ENCODE results near the gene S100A6. TPM values are rescaled to one million over a fixed set of nuclear protein-coding genes. Genes with fewer than 3 reads are reported as not detected.
"Not testable (repeated sequence)": the region's sequence is repeated elsewhere in the genome, so short reads cannot be mapped to it uniquely, and the experiment has no call there.

S100A6 gene
- total and polyA plus RNA-seq, 3 donors from 2014 or later = 30.9 to 372 (median 57.4) TPM

- Histone ChIP-seq H3K4me3 (no peak overlapping the region), H3K27me3 (no peaks in the 10 kb centered on the region), H3K36me3 (ENCODE audit: low read depth, missing control alignments) (no peaks in the 10 kb centered on the region), H3K4me1 (peaks cover 26% of the 10 kb centered on the region), H3K9me3 (no peaks in the 10 kb centered on the region), H3K27ac (no peak overlapping the region)
- no peak for DNase-seq
- WGBS, 2 donors = 93 to 98% methylated on average over 5 to 7 of the region's 7 CpGs
- intact Hi-C loops (cut with DNase I; ENCODE audit: low total_unique reads) = no loop called here
- TF ChIP-seq CTCF (IDR thresholded peaks at IDR 0.05) = no peak
- TF ChIP-seq POLR2A (IDR thresholded peaks at IDR 0.05) = no peak
Measured at GRCh38 chr1:153563991-153564390, 28.2 kb upstream of the S100A6 start.

DNA sequence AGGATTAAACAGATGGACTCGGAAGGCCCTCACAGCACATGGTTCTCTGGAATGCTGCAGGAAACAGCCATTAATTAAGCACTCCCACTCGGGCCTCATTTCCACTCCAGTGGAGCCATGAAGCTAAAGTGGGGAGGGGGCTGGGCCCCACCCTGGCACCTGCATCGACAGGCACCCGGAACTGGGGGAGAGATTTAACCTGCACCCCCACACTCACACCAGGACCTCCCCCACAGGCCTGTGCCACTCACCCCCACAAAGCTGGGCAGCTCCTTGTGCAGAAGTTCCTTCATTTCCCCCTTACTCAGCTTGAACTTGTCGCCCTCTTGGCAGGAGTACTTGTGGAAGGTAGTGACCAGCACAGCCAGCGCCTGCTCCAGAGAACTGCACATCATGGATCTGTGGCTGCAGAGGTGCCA is 27.7 kb upstream of the S100A6 start:
- Histone ChIP-seq H3K27ac (no peak overlapping the region), H3K4me3 (no peak overlapping the region), H3K27me3 (no peaks in the 10 kb centered on the region), H3K4me1 (peaks cover 26% of the 10 kb centered on the region), H3K9me3 (no peaks in the 10 kb centered on the region), H3K36me3 (ENCODE audit: low read depth, missing control alignments) (no peaks in the 10 kb centered on the region)
- intact Hi-C loops (cut with DNase I; ENCODE audit: low total_unique reads) = no loop called here
- 73 to 81% methylated on average over 6 of the region's 6 CpGs for WGBS, 2 donors
- no peak for TF ChIP-seq POLR2A (IDR thresholded peaks at IDR 0.05)
- TF ChIP-seq CTCF (IDR thresholded peaks at IDR 0.05) = no peak
- no peak for DNase-seq

DNA sequence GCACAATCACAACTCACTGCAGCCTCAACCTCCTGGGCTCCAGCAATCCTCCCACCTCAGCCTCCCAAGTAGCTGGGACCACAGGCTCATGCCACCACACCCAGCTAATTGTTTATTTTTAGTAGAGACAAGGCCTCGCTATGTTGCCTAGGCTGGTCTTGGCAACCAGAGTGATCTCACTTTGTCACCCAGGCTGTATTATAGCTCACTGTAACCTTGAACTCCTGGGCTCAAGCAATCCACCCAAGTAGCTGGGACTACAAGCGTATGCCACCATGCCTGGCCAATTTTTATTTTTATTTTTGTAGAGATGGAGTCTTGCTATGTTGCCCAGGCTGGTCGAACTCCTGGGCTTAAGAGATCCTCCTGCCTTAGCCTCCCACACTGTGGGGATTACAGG is 26.2 kb upstream of the S100A6 start:
- H3K27ac ChIP-seq; H3K4me3 ChIP-seq; H3K36me3 ChIP-seq (ENCODE audit: low read depth, missing control alignments); DNase-seq; H3K9me3 ChIP-seq; intact Hi-C loops (cut with DNase I; ENCODE audit: low total_unique reads); H3K27me3 ChIP-seq: not testable (repeated sequence)
- peaks cover 19% of the 10 kb centered on the region for H3K4me1 ChIP-seq
- 83 to 84% methylated on average over 3 of the region's 3 CpGs for WGBS, 2 donors

DNA sequence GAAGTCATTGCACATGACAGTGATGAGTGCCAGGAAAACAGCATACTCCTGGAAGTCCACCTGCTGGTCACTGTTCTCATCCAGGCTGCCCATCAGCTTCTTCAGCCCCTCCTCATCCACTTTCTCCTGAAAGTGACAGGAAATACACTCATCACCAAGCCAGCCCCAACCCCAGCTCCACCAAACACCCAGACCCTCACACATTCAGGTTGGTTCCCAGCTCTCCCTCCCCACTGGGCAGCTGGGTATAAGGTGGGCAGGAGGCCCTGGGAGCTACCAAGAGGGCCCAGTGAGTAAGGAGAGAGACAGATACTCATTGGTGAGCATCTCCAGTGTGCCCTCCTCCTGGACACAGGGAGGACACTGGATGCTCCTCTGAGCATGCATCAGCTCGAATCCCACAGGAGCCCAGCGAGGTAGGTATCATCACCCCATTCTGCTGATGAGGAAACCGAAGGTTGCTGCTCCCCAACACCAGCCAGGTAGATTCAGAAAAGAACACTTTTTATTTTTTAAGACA is 25.7 kb upstream of the S100A6 start:
- DNase-seq = no peak
- Histone ChIP-seq H3K4me1 (peaks cover 14% of the 10 kb centered on the region), H3K9me3 (no peaks in the 10 kb centered on the region), H3K4me3 (no peak overlapping the region), H3K36me3 (ENCODE audit: low read depth, missing control alignments) (no peaks in the 10 kb centered on the region), H3K27ac (no peak overlapping the region), H3K27me3 (no peaks in the 10 kb centered on the region)
- TF ChIP-seq POLR2A (IDR thresholded peaks at IDR 0.05) (no peak), CTCF (IDR thresholded peaks at IDR 0.05) (no peak)
- WGBS, 2 donors = 90 to 100% methylated on average over 3 of the region's 3 CpGs
- intact Hi-C loops (cut with DNase I; ENCODE audit: low total_unique reads) = no loop called here

DNA sequence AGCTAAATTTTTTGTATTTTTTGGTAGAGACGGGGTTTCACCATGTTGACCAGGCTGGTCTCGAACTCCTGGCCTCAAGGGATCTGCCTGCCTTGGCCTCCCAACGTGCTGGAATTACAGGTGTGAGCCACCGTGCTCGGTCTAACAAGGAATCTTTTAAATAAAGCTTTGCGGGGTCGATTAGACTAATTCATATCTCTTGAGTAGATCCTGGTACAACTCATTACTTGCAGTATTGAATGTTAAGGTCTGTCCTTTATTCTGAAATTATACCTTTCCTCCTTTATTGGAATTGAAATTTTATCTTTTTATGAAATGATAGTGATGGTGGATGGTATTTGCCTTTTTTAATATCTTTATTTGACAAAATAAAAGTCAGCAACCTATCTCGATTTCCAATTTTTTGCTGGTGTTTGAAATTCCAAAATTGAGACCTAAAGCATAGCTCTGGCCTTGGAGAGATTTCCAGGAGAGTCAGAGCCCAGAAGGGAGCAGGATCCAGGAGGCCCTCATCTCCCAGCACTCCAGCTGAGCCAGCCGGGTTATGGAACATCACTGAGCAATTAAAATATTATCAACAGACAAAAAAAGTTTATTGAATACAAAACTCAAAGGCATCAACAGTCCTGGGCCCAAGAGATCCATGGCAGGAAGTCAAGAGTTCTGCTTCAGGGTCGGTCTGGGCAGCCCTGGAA is 25.1 kb upstream of the S100A6 start:
- TF ChIP-seq CTCF (IDR thresholded peaks at IDR 0.05) = no peak
- no peak for TF ChIP-seq POLR2A (IDR thresholded peaks at IDR 0.05)
- H3K4me1 ChIP-seq = peaks cover 8% of the 10 kb centered on the region
- WGBS, 2 donors = 73 to 75% methylated on average over 10 of the region's 10 CpGs
- no peak overlapping the region for H3K4me3 ChIP-seq
- no peaks in the 10 kb centered on the region for H3K36me3 ChIP-seq (ENCODE audit: low read depth, missing control alignments)
- DNase-seq = no peak
- no peaks in the 10 kb centered on the region for H3K9me3 ChIP-seq
- H3K27me3 ChIP-seq = no peaks in the 10 kb centered on the region
- intact Hi-C loops (cut with DNase I; ENCODE audit: low total_unique reads) = no loop called here
- no peak overlapping the region for H3K27ac ChIP-seq
